Panc1 (cell line): ENCODE measurements around the gene C1orf159.

ENCODE experiments used
- CTCF ChIP-seq: fragments of 450-650 bp; IDR thresholded peaks from 2 replicates; pipeline ENCODE4 v1.5.1; 2017; ENCODE audit warnings: mild to moderate bottlenecking
- POLR2AphosphoS5 ChIP-seq: IDR thresholded peaks from 2 replicates; pipeline ENCODE4 v1.6.1; 2012; ENCODE audit warnings: mild to moderate bottlenecking, low read depth, low read length, moderate library complexity
- REST ChIP-seq, 2 experiments: IDR thresholded peaks; 2 replicates each; pipeline ENCODE4 v1.6.1; 2011 to 2012; ENCODE audit warnings: low read depth in 2 of 2, control low read depth in 1 of 2, low read length in 1 of 2, mild to moderate bottlenecking in 1 of 2, moderate library complexity in 1 of 2; ENCODE audit not compliant: insufficient read depth in 1 of 2
- SIN3A ChIP-seq: IDR thresholded peaks from 2 replicates; pipeline ENCODE4 v1.6.1; 2012; ENCODE audit warnings: low read depth, mild to moderate bottlenecking, low read length, moderate library complexity, borderline replicate concordance; ENCODE audit not compliant: insufficient read depth
- TCF7L2 ChIP-seq: IDR thresholded peaks from 2 replicates; pipeline ENCODE4 v1.6.1; 2011; ENCODE audit warnings: mild to moderate bottlenecking, low read depth, low read length, inconsistent platforms

GRCh38 chr1:1034439-1034781, 81.5 kb downstream of the C1orf159 start:
- TF ChIP-seq CTCF: no peak; the same call in 1 of the 2 replicates
- no peak for TF ChIP-seq TCF7L2
- TF ChIP-seq REST (IDR thresholded peaks at IDR 0.05; ENCODE audit: insufficient read depth in 1 of 2, low read depth in 2 of 2, low read length in 1 of 2): no peak
- TF ChIP-seq POLR2AphosphoS5: no peak
- TF ChIP-seq SIN3A: no peak
